Panc1 (cell line): ENCODE data around the gene AS3MT.

ENCODE experiments used
- CTCF ChIP-seq: fragments of 450-650 bp; IDR thresholded peaks from 2 replicates; pipeline ENCODE4 v1.5.1; 2017; ENCODE audit warnings: mild to moderate bottlenecking
- POLR2AphosphoS5 ChIP-seq: IDR thresholded peaks from 2 replicates; pipeline ENCODE4 v1.6.1; 2012; ENCODE audit warnings: mild to moderate bottlenecking, low read depth, low read length, moderate library complexity
- SIN3A ChIP-seq: IDR thresholded peaks from 2 replicates; pipeline ENCODE4 v1.6.1; 2012; ENCODE audit warnings: low read depth, mild to moderate bottlenecking, low read length, moderate library complexity, borderline replicate concordance; ENCODE audit not compliant: insufficient read depth
- TCF7L2 ChIP-seq: IDR thresholded peaks from 2 replicates; pipeline ENCODE4 v1.6.1; 2011; ENCODE audit warnings: mild to moderate bottlenecking, low read depth, low read length, inconsistent platforms
- TF ChIP-seq, protein P1 (sequence below), 2 experiments: IDR thresholded peaks; 2 replicates each; pipeline ENCODE4 v1.6.1; 2011 to 2012; ENCODE audit warnings: low read depth in 2 of 2, control low read depth in 1 of 2, low read length in 1 of 2, mild to moderate bottlenecking in 1 of 2, moderate library complexity in 1 of 2; ENCODE audit not compliant: insufficient read depth in 1 of 2

DNA sequence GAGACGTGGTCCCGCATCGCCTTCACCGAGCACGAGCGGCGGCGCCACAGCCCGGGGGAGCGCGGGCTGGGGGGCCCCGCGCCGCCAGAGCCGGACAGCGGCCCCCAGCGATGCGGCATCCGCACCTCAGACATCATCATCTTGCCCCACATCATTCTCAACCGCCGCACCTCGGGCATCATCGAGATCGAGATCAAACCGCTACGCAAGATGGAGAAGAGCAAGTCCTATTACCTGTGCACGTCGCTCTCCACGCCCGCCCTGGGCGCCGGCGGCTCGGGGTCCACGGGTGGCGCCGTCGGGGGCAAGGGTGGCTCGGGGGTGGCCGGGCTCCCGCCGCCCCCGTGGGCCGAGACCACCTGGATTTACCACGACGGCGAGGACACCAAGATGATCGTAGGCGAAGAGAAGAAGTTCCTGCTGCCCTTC, 49.6 kb downstream of the AS3MT start:
- TF ChIP-seq CTCF, result peak; percentile 60
- TF ChIP-seq SIN3A, result no peak
- TF ChIP-seq TCF7L2, result no peak
- TF ChIP-seq, protein P1, sequence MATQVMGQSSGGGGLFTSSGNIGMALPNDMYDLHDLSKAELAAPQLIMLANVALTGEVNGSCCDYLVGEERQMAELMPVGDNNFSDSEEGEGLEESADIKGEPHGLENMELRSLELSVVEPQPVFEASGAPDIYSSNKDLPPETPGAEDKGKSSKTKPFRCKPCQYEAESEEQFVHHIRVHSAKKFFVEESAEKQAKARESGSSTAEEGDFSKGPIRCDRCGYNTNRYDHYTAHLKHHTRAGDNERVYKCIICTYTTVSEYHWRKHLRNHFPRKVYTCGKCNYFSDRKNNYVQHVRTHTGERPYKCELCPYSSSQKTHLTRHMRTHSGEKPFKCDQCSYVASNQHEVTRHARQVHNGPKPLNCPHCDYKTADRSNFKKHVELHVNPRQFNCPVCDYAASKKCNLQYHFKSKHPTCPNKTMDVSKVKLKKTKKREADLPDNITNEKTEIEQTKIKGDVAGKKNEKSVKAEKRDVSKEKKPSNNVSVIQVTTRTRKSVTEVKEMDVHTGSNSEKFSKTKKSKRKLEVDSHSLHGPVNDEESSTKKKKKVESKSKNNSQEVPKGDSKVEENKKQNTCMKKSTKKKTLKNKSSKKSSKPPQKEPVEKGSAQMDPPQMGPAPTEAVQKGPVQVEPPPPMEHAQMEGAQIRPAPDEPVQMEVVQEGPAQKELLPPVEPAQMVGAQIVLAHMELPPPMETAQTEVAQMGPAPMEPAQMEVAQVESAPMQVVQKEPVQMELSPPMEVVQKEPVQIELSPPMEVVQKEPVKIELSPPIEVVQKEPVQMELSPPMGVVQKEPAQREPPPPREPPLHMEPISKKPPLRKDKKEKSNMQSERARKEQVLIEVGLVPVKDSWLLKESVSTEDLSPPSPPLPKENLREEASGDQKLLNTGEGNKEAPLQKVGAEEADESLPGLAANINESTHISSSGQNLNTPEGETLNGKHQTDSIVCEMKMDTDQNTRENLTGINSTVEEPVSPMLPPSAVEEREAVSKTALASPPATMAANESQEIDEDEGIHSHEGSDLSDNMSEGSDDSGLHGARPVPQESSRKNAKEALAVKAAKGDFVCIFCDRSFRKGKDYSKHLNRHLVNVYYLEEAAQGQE (IDR thresholded peaks at IDR 0.05; ENCODE audit: insufficient read depth in 1 of 2, low read depth in 2 of 2, low read length in 1 of 2), result no peak
- TF ChIP-seq POLR2AphosphoS5, result no peak
